ENCODE results near the gene PUM1.

GRCh38 chr1:31032266-31032665, 33.3 kb downstream of the PUM1 start:
- TF ChIP-seq, protein P1, sequence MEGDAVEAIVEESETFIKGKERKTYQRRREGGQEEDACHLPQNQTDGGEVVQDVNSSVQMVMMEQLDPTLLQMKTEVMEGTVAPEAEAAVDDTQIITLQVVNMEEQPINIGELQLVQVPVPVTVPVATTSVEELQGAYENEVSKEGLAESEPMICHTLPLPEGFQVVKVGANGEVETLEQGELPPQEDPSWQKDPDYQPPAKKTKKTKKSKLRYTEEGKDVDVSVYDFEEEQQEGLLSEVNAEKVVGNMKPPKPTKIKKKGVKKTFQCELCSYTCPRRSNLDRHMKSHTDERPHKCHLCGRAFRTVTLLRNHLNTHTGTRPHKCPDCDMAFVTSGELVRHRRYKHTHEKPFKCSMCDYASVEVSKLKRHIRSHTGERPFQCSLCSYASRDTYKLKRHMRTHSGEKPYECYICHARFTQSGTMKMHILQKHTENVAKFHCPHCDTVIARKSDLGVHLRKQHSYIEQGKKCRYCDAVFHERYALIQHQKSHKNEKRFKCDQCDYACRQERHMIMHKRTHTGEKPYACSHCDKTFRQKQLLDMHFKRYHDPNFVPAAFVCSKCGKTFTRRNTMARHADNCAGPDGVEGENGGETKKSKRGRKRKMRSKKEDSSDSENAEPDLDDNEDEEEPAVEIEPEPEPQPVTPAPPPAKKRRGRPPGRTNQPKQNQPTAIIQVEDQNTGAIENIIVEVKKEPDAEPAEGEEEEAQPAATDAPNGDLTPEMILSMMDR (IDR thresholded peaks at IDR 0.05; ENCODE audit: insufficient read depth, low read depth, low read length): no peak
- TF ChIP-seq EZH2 (IDR thresholded peaks at IDR 0.05; ENCODE audit: insufficient read depth, low read length): no peak

Measured in astrocyte (in vitro differentiated cells and primary cell).